Esophagus muscularis mucosa (tissue), 3 donors: ENCODE results near the gene WASF3.

Experiments used
- POLR2A ChIP-seq: fragments of 450-650 bp; IDR thresholded peaks from one replicate; pipeline ENCODE4 v1.6.1; 2017; ENCODE audit warnings: antibody characterized with exemption, moderate library complexity, mild to moderate bottlenecking, low read depth
- TF ChIP-seq, protein P1 (sequence below), 3 experiments: fragments of 200-600 bp in 2 of 3; fragments of 450-650 bp in 1 of 3; sonication (generic) in 2 of 3; IDR thresholded peaks; one replicate each; pipeline ENCODE4 v1.5.1; 2017 to 2019; ENCODE audit warnings: antibody characterized with exemption in 3 of 3, mild to moderate bottlenecking in 2 of 3, moderate library complexity in 1 of 3

DNA sequence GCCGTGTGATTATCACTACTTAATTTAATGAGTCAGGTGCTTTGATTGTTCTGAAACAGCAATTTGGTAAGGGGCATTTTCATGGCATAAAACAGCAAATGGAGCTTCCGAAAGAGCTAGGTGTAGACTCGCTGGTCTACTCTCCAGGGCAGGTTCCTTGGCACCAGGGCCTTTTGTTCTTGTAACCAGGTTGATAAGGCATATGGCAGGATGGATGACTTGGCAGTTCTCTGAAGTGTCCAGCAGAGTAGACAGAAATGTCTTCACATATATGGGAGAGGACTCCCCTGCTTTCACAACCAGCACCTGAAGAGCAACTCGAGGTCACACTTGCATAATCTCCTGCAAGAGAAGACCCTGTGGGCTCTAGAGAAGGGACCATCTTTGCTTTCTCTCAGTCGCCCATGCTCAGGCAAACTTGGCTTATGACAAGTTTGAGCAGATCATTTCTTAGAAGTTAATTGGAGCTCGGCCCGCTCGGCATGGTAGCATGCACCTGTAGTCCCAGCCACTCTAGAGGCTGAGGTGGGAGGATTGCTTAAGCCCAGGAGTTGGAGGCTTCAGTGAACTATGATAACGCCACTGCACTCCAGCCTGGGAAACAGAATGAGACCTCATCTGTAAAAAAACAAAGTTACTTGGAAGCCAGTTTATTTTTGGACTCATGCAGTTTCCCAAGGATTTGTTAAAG, 23.3 kb upstream of the WASF3 start:
- TF ChIP-seq, protein P1, sequence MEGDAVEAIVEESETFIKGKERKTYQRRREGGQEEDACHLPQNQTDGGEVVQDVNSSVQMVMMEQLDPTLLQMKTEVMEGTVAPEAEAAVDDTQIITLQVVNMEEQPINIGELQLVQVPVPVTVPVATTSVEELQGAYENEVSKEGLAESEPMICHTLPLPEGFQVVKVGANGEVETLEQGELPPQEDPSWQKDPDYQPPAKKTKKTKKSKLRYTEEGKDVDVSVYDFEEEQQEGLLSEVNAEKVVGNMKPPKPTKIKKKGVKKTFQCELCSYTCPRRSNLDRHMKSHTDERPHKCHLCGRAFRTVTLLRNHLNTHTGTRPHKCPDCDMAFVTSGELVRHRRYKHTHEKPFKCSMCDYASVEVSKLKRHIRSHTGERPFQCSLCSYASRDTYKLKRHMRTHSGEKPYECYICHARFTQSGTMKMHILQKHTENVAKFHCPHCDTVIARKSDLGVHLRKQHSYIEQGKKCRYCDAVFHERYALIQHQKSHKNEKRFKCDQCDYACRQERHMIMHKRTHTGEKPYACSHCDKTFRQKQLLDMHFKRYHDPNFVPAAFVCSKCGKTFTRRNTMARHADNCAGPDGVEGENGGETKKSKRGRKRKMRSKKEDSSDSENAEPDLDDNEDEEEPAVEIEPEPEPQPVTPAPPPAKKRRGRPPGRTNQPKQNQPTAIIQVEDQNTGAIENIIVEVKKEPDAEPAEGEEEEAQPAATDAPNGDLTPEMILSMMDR (IDR thresholded peaks at IDR 0.05), result no peak
- TF ChIP-seq POLR2A, result no peak
